ENCODE results near the gene FAM180A. TPM values are rescaled to one million over a fixed set of nuclear protein-coding genes. Genes with fewer than 3 reads are reported as not detected.

Gene FAM180A
- total RNA-seq, 2 donors from 2014 or later, result not detected

- Histone ChIP-seq H3K36me3 (ENCODE audit: control insufficient read depth, insufficient read depth, low read length) (no peaks in the 10 kb centered on the region), H3K9me3 (ENCODE audit: control insufficient read depth, low read length) (no peaks in the 10 kb centered on the region), H3K27me3 (ENCODE audit: control insufficient read depth, insufficient read depth, low read length, poor library complexity, severe bottlenecking) (no peaks in the 10 kb centered on the region), H3K4me1 (ENCODE audit: control insufficient read depth, insufficient read depth, low read length) (no peaks in the 10 kb centered on the region), H3K4me3 (ENCODE audit: low read length) (no peak overlapping the region), H3K9ac (ENCODE audit: extremely low read depth, low read length, poor library complexity, severe bottlenecking) (no peak overlapping the region), H3K27ac (ENCODE audit: low read depth, low read length) (no peak overlapping the region)
- no peak for TF ChIP-seq CTCF (conservative IDR thresholded peaks at IDR 0.05)
- Mint-ChIP-seq H3K27ac (no peak overlapping the region), H3K27me3 (ENCODE audit: insufficient read depth) (peaks cover 3% of the 10 kb centered on the region), H3K36me3 (ENCODE audit: low read depth) (no peaks in the 10 kb centered on the region), H3K9me3 (no peaks in the 10 kb centered on the region), H3K4me3 (no peak overlapping the region), H3K4me1 (peaks cover 10% of the 10 kb centered on the region)
- no peak for DNase-seq
- WGBS, 2 experiments (ENCODE audit: insufficient coverage in 1 of 2, insufficient read length in 1 of 2), result 90 to 95% methylated on average over 4 of the region's 4 CpGs
Observed at GRCh38 chr7:135742371-135742770, 6.2 kb downstream of the FAM180A start.

GRCh38 chr7:135741905-135742304 lies 6.7 kb downstream of the FAM180A start:
- no peak overlapping the region for H3K27ac ChIP-seq (ENCODE audit: low read depth, low read length)
- H3K4me1 Mint-ChIP-seq, result peaks cover 10% of the 10 kb centered on the region
- H3K9me3 Mint-ChIP-seq, result no peaks in the 10 kb centered on the region
- WGBS, 2 experiments (ENCODE audit: insufficient coverage in 1 of 2, insufficient read length in 1 of 2), result 45% methylated on average over 2 of the region's 2 CpGs; no CpG with 5 or more reads in 1 of the 2 experiments
- H3K9me3 ChIP-seq (ENCODE audit: control insufficient read depth, low read length), result no peaks in the 10 kb centered on the region
- TF ChIP-seq CTCF (conservative IDR thresholded peaks at IDR 0.05), result no peak
- no peaks in the 10 kb centered on the region for H3K36me3 Mint-ChIP-seq (ENCODE audit: low read depth)
- H3K27ac Mint-ChIP-seq, result no peak overlapping the region
- H3K9ac ChIP-seq (ENCODE audit: extremely low read depth, low read length, poor library complexity, severe bottlenecking), result no peak overlapping the region
- no peaks in the 10 kb centered on the region for H3K27me3 ChIP-seq (ENCODE audit: control insufficient read depth, insufficient read depth, low read length, poor library complexity, severe bottlenecking)
- H3K4me3 Mint-ChIP-seq, result no peak overlapping the region
- H3K4me1 ChIP-seq (ENCODE audit: control insufficient read depth, insufficient read depth, low read length), result no peaks in the 10 kb centered on the region
- no peak overlapping the region for H3K4me3 ChIP-seq (ENCODE audit: low read length)
- DNase-seq, result no peak
- H3K27me3 Mint-ChIP-seq (ENCODE audit: insufficient read depth), result peaks cover 2% of the 10 kb centered on the region
- H3K36me3 ChIP-seq (ENCODE audit: control insufficient read depth, insufficient read depth, low read length), result no peaks in the 10 kb centered on the region

GRCh38 chr7:135740889-135741288 lies 7.7 kb downstream of the FAM180A start:
- Histone ChIP-seq H3K36me3 (ENCODE audit: control insufficient read depth, insufficient read depth, low read length) (no peaks in the 10 kb centered on the region), H3K4me1 (ENCODE audit: control insufficient read depth, insufficient read depth, low read length) (no peaks in the 10 kb centered on the region), H3K9me3 (ENCODE audit: control insufficient read depth, low read length) (no peaks in the 10 kb centered on the region), H3K9ac (ENCODE audit: extremely low read depth, low read length, poor library complexity, severe bottlenecking) (no peak overlapping the region), H3K4me3 (ENCODE audit: low read length) (no peak overlapping the region), H3K27me3 (ENCODE audit: control insufficient read depth, insufficient read depth, low read length, poor library complexity, severe bottlenecking) (no peaks in the 10 kb centered on the region), H3K27ac (ENCODE audit: low read depth, low read length) (no peak overlapping the region)
- H3K27me3 Mint-ChIP-seq (ENCODE audit: insufficient read depth), result peaks cover 2% of the 10 kb centered on the region
- H3K4me3 Mint-ChIP-seq, result no peak overlapping the region
- WGBS, 2 experiments (ENCODE audit: insufficient coverage in 1 of 2, insufficient read length in 1 of 2), result 87 to 97% methylated on average over 3 of the region's 3 CpGs
- no peaks in the 10 kb centered on the region for H3K36me3 Mint-ChIP-seq (ENCODE audit: low read depth)
- no peak overlapping the region for H3K27ac Mint-ChIP-seq
- H3K9me3 Mint-ChIP-seq, result no peaks in the 10 kb centered on the region
- DNase-seq, result no peak
- TF ChIP-seq CTCF (conservative IDR thresholded peaks at IDR 0.05), result no peak
- peaks cover 10% of the 10 kb centered on the region for H3K4me1 Mint-ChIP-seq
